HEK293T (cell line): Measurements from ENCODE around the gene CTDSPL.

ENCODE experiments used
- FOXK2 ChIP-seq: fragments of 450-650 bp; IDR thresholded peaks from 2 replicates; pipeline ENCODE4 v1.6.1; 2016; ENCODE audit warnings: mild to moderate bottlenecking
- FOXM1 ChIP-seq: fragments of 450-650 bp; IDR thresholded peaks from 2 replicates; pipeline ENCODE4 v1.6.1; 2017; ENCODE audit warnings: mild to moderate bottlenecking, borderline replicate concordance
- HDGF ChIP-seq: fragments of 450-650 bp; IDR thresholded peaks from 2 replicates; pipeline ENCODE4 v1.6.1; 2017; ENCODE audit warnings: antibody characterized with exemption, borderline replicate concordance
- PKNOX1 ChIP-seq: fragments of 450-650 bp; IDR thresholded peaks from 2 replicates; pipeline ENCODE4 v1.6.1; 2016
- SUZ12 ChIP-seq: fragments of 450-650 bp; IDR thresholded peaks from 2 replicates; pipeline ENCODE4 v1.6.1; 2016; ENCODE audit warnings: mild to moderate bottlenecking
- TARDBP ChIP-seq: fragments of 450-650 bp; IDR thresholded peaks from 2 replicates; pipeline ENCODE4 v1.6.1; 2016

DNA sequence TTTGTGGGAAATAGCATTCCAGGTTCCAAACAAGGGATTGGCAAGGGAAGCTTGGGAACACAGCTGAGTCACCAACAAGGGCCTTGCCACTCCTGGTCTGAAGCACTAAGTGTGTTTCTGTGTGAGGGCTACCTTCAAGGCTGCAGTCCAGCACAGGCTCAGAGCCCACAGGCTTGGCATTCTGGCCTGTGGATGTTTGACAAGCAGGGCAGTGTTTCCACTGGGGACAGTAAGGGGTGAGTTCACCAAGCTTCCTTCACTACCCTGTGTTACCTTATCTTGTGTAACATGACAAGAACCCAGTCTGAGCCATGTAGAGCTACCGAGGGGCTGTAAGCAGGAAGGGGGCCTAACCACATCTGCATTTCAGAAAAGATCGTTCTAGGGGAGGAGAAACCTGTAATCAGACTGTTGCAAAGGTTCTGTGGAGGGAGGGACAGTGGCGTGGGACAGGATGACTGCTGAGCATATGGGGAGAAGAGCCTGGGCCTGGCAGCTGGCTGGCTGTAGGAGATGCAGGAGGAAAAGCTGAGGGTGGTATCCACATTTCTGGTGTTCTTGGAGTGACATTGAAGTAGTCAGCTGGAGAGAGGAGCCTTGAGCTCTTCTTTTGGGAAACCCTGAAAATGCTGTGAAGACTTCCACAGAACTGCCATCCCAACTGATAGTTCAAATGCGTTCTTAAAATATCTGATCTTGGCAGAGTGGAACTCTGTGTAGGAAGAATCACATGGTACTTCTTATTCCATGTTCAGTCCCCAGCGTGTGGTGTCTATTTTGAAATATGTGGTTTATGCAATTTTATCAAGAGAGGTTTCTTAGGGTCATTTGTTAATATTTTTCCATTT is 61.3 kb downstream of the CTDSPL start:
- TF ChIP-seq FOXK2 = no peak
- no peak for TF ChIP-seq FOXM1
- no peak for TF ChIP-seq HDGF
- TF ChIP-seq PKNOX1 = no peak
- no peak for TF ChIP-seq SUZ12
- no peak for TF ChIP-seq TARDBP
